Ectodermal cell (in vitro differentiated cells): ENCODE measurements around the gene TVP23B.
"Not testable (repeated sequence)": the region's sequence is repeated elsewhere in the genome, so short reads cannot be mapped to it uniquely, and the experiment has no call there.

Experiments used
- H3K27ac ChIP-seq: 2 replicates; pipeline ENCODE4 v1.7.0; 2013; ENCODE audit warnings: mild to moderate bottlenecking, low read depth, low read length; ENCODE audit not compliant: insufficient read depth, poor library complexity, severe bottlenecking
- H3K27me3 ChIP-seq: 2 replicates; pipeline ENCODE4 v1.7.0; 2013; ENCODE audit warnings: mild to moderate bottlenecking, low read length; ENCODE audit not compliant: insufficient read depth, control insufficient read depth, poor library complexity, severe bottlenecking
- H3K36me3 ChIP-seq: one replicate; pipeline ENCODE4 v1.7.0; 2013; ENCODE audit warnings: low read length; ENCODE audit not compliant: control insufficient read depth, insufficient read depth
- H3K4me1 ChIP-seq: one replicate; pipeline ENCODE4 v1.7.0; 2013; ENCODE audit warnings: low read length; ENCODE audit not compliant: control insufficient read depth, insufficient read depth
- H3K4me3 ChIP-seq: 2 replicates; pipeline ENCODE4 v1.7.0; 2013; ENCODE audit warnings: low read depth, low read length, control low read depth; ENCODE audit not compliant: insufficient read depth
- H3K9me3 ChIP-seq: 2 replicates; pipeline ENCODE4 v1.7.0; 2013; ENCODE audit warnings: mild to moderate bottlenecking, low read length, moderate library complexity; ENCODE audit not compliant: control insufficient read depth
- WGBS, 2 experiments: methylation state at CpG; one replicate each; pipeline ENCODE4 v1.1.7; 2013; ENCODE audit warnings: missing lambda C conversion rate in 2 of 2; 5-methylcytosine and 5-hydroxymethylcytosine counted together

The TVP23B gene

DNA sequence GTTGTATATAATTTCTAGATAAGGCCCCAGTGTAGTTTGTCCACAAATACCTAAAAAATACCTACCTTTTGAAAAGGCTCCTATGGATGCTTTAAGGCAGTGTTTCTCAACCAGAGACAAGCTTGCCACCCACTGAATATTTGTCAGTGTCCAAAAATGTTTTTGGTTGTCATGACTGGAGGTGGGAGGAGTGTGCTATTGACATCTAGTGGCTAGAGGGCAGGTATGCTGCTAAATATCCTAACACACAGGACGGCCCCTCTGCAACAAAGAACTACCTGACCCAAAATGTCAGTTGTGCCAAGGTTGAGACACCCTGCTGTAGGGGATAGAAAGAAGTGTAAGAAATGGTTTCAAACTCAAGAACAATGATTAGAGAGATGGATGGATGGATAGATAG lies 10.4 kb downstream of the TVP23B start:
- not testable (repeated sequence) for H3K4me1 ChIP-seq, H3K4me3 ChIP-seq, H3K9me3 ChIP-seq, H3K27ac ChIP-seq, H3K27me3 ChIP-seq, H3K36me3 ChIP-seq
- WGBS, 2 experiments: 89% methylated on average over 1 of the region's 1 CpG; no CpG with 5 or more reads in 1 of the 2 experiments

DNA sequence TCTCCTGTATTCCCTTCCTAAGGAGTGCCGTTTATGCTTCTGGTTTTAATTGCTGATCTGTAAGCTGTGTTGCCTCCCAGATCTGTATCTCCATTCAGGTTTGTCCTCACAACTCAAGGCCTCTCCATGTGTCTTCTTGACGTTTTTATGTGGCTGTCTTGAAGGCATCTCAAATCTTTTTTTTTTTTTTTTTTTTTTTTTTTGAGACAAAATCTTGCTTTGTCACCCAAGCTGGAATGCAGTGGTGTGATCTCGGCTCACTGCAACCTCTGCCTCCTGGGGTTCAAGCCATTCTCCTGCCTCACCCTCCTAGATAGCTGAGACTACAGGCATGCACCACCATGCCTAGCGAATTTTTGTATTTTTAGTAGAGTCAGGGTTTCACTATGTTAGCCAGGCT lies 13.9 kb downstream of the TVP23B start:
- H3K4me1 ChIP-seq, H3K36me3 ChIP-seq, H3K27me3 ChIP-seq, H3K4me3 ChIP-seq, H3K9me3 ChIP-seq, H3K27ac ChIP-seq: not testable (repeated sequence)
- WGBS, 2 experiments: 79 to 87% methylated on average over 3 to 4 of the region's 4 CpGs

DNA sequence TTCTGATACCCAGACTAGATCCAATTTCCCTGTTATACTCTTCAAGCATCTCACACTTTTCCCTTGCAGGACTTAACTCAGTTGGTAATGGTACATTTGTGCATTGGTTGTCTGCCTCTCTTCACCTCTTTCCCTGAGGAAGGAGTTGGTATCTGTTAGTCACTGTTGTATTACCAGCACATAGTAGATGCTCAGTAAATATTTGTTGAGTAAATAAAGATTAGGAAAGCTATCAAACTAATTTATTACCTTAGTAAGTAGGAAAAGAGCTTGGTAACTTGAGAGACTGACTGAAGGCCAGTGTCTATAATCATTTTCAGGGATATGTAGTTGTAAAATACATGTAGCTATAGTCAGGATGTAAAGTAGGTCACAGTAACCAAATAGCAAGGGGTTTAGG lies 15.9 kb downstream of the TVP23B start:
- H3K36me3 ChIP-seq, H3K27me3 ChIP-seq, H3K4me1 ChIP-seq, H3K9me3 ChIP-seq, H3K4me3 ChIP-seq, H3K27ac ChIP-seq: not testable (repeated sequence)

DNA sequence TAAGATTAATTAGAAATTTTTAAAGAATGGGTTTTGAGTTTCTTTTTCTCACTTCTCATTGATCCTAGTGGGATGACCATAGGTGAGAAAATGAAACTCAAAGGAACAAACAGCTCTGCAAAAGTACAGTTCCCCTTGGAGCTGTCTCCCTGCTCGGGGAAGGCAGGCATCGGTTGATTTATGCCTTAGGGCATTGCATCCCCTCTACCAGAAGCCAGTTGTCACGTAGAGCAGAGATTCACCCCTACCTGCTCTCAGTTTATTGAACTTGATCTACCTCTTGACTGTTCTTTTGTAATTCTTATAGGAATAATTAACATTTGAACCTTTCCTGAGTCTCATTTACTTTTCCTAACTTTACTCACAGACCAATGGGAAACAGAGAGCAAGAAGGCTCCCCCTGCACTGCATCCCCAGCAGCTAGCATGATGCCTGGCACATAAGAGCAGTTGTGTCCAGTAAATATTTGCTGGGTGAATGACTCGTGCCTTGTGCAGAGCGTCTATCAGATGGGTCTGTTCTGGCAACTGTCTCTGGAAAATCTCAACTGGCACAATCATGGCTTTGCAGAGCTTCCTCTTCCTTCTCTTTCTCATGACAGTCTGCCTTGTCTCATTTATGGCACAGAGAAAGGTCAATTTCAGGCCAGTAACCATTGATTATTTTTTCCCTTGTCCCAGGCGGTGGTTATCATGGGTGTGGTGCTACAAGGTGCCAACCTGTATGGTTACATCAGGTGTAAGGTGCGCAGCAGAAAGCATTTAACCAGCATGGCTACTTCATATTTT lies 22.7 kb downstream of the TVP23B start:
- not testable (repeated sequence) for H3K36me3 ChIP-seq, H3K9me3 ChIP-seq, H3K27ac ChIP-seq, H3K27me3 ChIP-seq, H3K4me3 ChIP-seq, H3K4me1 ChIP-seq
- WGBS, 2 experiments: 93 to 100% methylated on average over 2 of the region's 7 CpGs

DNA sequence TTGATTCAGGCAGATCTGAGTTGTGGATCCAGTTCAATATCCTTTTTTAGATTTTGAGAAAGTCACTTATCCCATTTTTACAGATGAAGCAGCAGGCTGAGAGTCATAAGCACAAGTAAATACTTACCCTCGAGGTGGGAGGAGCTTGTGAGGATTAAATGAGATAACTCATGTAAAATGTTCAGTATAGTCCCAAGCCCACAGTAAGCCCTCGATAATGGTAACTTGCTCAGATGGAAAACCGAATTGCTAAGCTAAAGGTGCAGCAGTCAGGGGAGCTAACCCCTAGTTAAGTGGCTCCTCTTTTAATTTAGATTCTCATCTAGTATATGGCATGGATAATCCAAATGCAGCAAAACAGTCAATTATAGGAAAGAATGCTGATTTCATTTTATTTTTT lies 34.9 kb downstream of the TVP23B start:
- H3K36me3 ChIP-seq, H3K4me3 ChIP-seq, H3K27me3 ChIP-seq, H3K4me1 ChIP-seq, H3K9me3 ChIP-seq, H3K27ac ChIP-seq: not testable (repeated sequence)
- WGBS, 2 experiments: 84 to 89% methylated on average over 3 of the region's 3 CpGs

DNA sequence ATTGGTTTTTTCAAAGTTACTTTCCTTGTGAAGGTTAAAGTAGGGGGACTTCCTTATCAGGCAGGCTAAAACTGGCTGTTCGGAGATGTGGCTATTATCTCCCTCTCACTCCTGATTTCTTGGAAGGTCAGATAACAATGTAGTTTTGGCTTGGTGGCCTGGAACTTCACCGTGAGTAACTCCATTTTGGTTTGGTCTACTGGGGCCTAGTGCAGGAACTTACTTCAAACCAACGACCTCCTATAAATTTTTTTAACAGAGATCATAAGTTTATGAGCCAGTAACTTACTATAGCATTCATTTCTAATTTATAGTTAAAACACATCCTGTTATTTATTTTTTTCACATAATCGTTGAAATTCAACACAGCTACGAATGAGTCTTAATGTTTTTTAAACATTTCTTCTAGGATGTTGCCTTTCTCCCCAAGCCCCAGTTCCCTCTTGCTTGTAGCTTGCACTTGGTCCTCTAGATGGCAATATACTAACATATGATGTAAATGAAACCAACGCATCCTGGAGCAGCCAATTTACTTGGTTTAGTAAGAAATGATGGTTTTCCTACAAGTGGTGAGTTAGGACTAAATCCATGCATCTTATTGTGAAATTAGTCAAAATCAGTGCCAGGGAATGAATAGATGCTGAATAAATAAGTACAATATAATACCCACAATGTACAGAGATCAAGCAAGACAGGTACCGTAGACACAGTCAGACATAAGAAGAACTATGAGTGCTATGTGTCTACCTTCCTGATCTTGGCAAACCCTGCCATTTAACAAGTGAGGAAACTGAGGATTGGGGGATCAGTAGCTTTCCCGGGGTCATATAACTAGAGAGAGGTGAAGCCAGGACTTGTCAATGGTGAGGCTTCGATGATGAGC lies 35.7 kb downstream of the TVP23B start:
- H3K4me3 ChIP-seq, H3K9me3 ChIP-seq, H3K27ac ChIP-seq, H3K27me3 ChIP-seq, H3K36me3 ChIP-seq, H3K4me1 ChIP-seq: not testable (repeated sequence)
- WGBS, 2 experiments: 59 to 62% methylated on average over 4 to 7 of the region's 9 CpGs

DNA sequence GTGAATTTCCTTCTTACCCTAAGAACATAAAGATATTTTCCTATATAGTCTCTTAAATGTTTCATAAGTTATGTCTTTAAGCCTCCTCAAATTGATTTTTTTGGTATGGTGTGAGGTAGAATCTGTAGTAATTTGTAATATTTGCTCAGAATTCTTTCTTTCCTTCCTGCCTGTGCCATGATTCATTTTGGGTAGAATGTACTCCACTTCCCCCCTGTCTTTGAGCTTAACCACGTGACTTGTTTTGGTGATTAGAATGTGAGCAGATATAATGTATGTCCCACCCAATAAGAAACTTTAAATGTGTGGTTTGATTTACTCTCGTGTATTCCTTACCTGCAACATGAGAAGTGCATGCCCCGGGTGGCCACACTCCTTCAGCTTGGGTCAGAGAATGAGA lies 40.4 kb downstream of the TVP23B start:
- H3K36me3 ChIP-seq, H3K9me3 ChIP-seq, H3K4me3 ChIP-seq, H3K27me3 ChIP-seq, H3K27ac ChIP-seq, H3K4me1 ChIP-seq: not testable (repeated sequence)
- WGBS, 2 experiments: no CpG with 5 or more reads among the region's 3 CpGs

DNA sequence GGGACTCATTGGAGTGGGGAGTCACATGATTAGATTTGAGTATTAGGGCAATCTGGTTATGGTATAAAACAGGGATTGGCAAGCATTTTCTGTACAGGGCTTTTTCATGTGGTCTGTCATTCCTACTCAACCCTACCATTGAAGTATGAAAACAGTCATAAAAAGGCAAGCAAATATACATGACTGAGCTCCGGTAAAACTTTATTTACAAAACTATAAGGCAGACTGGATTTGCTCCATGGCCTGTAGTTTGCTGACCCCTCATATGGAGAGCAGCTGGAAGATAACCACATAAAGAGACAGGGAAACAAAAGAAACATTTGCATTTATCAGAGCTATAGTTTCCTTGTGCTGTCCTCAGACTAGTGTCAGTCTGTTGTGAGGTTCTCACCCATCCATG lies 46.6 kb downstream of the TVP23B start:
- WGBS, 2 experiments: no CpG with 5 or more reads among the region's 1 CpG

DNA sequence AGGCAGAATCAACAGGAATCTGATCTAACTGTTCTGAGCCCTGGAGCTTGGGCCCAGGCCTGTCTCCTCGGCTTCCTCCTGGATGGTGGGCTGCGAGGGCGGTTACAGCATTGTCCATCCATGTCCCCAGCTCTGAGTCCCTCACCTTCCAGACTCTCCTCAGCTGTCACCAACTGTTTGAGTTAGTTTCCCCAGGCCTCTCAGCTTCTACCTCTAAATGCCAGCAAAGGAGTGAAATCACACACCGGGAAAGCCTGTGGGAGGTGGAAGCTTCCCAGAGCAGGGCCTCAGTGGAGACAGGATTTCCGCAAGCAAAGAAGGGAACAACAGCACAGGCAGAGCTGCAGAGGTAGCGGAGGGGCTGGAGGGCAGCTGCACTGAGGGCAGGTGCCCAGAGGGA lies 67.5 kb downstream of the TVP23B start:
- Histone ChIP-seq H3K4me1 (no peaks in the 10 kb centered on the region), H3K27ac (no peak overlapping the region), H3K9me3 (no peaks in the 10 kb centered on the region), H3K36me3 (no peaks in the 10 kb centered on the region), H3K27me3 (no peaks in the 10 kb centered on the region), H3K4me3 (no peak overlapping the region)
- 91 to 94% methylated on average over 6 of the region's 6 CpGs for WGBS, 2 experiments

More for the DNA sequence above, 46.6 kb downstream of the TVP23B start:
- not testable (repeated sequence) for H3K36me3 ChIP-seq, H3K4me3 ChIP-seq, H3K4me1 ChIP-seq, H3K27ac ChIP-seq, H3K9me3 ChIP-seq, H3K27me3 ChIP-seq

DNA sequence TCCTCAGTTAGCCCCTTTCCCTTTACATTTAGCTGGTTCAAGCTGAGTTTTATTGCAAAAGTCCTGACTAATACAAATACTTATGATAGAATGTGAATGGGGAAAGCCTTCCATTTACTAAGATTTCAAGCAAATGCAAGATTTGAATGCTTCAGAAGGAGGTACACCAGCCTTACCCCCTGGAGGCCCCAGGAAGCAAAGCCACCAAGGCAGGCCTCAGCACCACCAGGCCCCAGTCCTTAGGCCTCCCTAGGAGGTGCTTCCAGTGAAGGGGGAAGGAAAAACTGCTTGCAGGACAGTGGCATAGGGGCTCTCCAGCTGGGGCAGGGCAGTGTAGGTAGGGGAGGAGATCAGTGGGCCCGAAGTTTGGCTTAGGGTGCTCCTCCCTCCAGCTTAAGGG lies 69.7 kb downstream of the TVP23B start:
- 84 to 86% methylated on average over 1 of the region's 1 CpG for WGBS, 2 experiments
- H3K4me3 ChIP-seq: no peak overlapping the region
- no peaks in the 10 kb centered on the region for H3K9me3 ChIP-seq
- H3K36me3 ChIP-seq: no peaks in the 10 kb centered on the region
- H3K4me1 ChIP-seq: peaks cover 8% of the 10 kb centered on the region
- H3K27ac ChIP-seq: no peak overlapping the region
- H3K27me3 ChIP-seq: no peaks in the 10 kb centered on the region
